ENCODE results near the gene DCDC2C.
A peak's percentile ranks its signal among the peaks of the same experiment; 100 is the strongest.

Gene DCDC2C

DNA sequence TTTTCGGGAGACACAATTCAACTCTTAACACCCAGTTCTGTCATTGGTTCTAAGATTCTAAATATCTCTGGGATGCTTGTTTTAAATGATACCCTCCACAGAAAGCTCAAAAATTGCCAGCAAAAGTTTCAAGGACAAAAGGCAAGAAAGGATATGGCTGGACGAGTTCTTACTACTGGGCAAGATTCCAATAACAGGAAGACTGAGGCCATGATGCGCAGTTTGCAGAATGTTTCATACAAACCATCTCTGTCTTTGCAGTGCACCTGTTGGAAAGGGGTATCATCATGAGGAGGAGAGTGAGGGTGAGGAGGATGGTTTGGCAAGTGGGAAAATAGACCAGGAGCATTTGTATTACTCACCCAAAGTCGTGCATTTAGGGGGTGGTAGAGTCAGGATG is 172.8 kb downstream of the DCDC2C start:
- no peaks in the 10 kb centered on the region for H3K9me3 ChIP-seq (ENCODE audit: insufficient read depth, low read length)
- no peak overlapping the region for H3K9ac ChIP-seq (ENCODE audit: low read length)
- no peak overlapping the region for H2AFZ ChIP-seq (ENCODE audit: low read depth, low read length)
- H3K79me2 ChIP-seq (ENCODE audit: low read length) = no peaks in the 10 kb centered on the region
- H3K4me1 ChIP-seq (ENCODE audit: low read length) = no peaks in the 10 kb centered on the region
- H3K36me3 ChIP-seq (replicated peaks; ENCODE audit: low read depth, low read length) = no peaks in the 10 kb centered on the region
- H3K27ac ChIP-seq (ENCODE audit: low read length) = no peak overlapping the region
- no peak for TF ChIP-seq EZH2phosphoT487 (IDR thresholded peaks at IDR 0.05; ENCODE audit: low read depth)
- TF ChIP-seq, protein P1, sequence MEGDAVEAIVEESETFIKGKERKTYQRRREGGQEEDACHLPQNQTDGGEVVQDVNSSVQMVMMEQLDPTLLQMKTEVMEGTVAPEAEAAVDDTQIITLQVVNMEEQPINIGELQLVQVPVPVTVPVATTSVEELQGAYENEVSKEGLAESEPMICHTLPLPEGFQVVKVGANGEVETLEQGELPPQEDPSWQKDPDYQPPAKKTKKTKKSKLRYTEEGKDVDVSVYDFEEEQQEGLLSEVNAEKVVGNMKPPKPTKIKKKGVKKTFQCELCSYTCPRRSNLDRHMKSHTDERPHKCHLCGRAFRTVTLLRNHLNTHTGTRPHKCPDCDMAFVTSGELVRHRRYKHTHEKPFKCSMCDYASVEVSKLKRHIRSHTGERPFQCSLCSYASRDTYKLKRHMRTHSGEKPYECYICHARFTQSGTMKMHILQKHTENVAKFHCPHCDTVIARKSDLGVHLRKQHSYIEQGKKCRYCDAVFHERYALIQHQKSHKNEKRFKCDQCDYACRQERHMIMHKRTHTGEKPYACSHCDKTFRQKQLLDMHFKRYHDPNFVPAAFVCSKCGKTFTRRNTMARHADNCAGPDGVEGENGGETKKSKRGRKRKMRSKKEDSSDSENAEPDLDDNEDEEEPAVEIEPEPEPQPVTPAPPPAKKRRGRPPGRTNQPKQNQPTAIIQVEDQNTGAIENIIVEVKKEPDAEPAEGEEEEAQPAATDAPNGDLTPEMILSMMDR (IDR thresholded peaks at IDR 0.05; ENCODE audit: low read depth, low read length) = no peak
- no peaks in the 10 kb centered on the region for H4K20me1 ChIP-seq (ENCODE audit: insufficient read depth, low read length)
- H3K4me3 ChIP-seq (ENCODE audit: low read length) = no peak overlapping the region
- no peak overlapping the region for H3K4me2 ChIP-seq (ENCODE audit: low read length)
- 0 out of 2 replicates have a peak, but pooled peaks cover 7% of the 10 kb centered on the region for H3K27me3 ChIP-seq (ENCODE audit: low read depth, low read length)

DNA sequence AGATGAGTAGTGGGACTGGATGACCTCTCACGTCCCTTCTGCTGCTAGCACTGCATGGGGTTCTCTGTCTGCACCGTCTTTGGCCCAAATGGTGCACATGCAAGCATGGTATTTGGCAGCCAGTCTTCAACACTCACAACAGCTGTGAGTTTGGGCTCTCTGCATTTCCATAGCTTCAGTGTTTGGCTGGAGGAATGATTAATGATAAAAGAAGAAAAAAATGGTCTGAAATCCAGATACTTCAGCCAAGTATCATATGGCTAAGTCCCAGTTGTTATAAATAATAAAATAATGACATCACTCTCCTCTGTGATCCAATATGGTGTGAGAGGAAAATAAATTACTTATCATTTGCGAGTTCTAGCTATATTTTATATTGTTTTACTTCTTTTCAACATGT is 173.3 kb downstream of the DCDC2C start:
- Histone ChIP-seq H2AFZ (ENCODE audit: low read depth, low read length) (no peak overlapping the region), H3K9ac (ENCODE audit: low read length) (no peak overlapping the region), H3K27ac (ENCODE audit: low read length) (no peak overlapping the region), H3K4me2 (ENCODE audit: low read length) (no peak overlapping the region), H3K4me1 (ENCODE audit: low read length) (no peaks in the 10 kb centered on the region), H4K20me1 (ENCODE audit: insufficient read depth, low read length) (no peaks in the 10 kb centered on the region), H3K79me2 (ENCODE audit: low read length) (no peaks in the 10 kb centered on the region), H3K36me3 (replicated peaks; ENCODE audit: low read depth, low read length) (no peaks in the 10 kb centered on the region), H3K9me3 (ENCODE audit: insufficient read depth, low read length) (no peaks in the 10 kb centered on the region), H3K27me3 (ENCODE audit: low read depth, low read length) (0 out of 2 replicates have a peak, but pooled peaks cover 7% of the 10 kb centered on the region), H3K4me3 (ENCODE audit: low read length) (no peak overlapping the region)
- no peak for TF ChIP-seq EZH2phosphoT487 (IDR thresholded peaks at IDR 0.05; ENCODE audit: low read depth)
- TF ChIP-seq, protein P1 (IDR thresholded peaks at IDR 0.05; ENCODE audit: low read depth, low read length) = no peak

DNA sequence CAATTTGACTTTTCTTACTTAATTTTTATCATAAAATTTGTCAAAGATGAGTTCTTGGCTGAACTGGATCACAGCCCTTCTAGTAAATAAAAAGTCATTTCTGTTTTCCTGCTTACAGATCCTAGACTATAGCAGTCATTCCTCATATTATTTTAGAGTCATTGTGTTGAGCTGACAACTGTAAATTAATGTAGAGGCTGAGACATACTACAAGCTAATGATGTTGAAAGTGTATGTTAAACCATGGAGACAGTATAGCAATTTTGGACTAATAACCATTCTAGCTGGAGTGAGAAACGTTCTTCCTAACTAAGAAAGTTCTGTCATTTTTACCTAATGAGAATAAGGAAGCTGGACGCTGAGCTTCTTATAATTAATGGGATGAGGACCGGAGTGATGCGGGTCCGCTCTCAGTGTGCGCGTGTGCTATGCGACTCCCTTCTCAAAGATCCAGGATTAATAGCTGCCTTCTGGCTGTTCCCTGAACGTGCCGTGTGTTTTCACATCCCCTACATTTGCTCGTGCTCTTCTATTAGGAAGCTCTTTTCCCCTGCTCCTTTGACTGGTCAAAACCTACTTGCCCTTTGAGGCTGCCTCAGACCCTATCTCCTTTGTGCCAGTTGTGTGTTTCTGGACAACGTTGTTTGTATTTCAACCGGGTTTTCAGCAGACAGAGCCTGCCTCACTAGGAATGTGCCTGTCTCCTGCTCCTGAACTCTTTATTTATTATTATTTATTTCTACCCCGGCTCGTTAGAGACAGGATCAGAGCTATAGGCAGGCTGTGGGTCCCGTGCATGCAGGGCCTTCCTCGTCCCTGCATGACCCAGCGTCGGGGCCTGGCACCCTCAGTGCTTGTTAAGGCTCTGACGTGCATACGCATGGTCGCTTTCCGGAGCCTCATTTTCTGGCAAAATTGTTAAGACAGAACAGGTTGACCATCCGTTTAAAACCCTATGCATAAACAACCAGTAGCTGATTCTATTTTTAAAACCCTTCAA is 182.6 kb downstream of the DCDC2C start:
- H2AFZ ChIP-seq (ENCODE audit: low read depth, low read length) = no peak overlapping the region
- H3K27me3 ChIP-seq (ENCODE audit: low read depth, low read length) = no peaks in the 10 kb centered on the region
- H3K4me3 ChIP-seq (ENCODE audit: low read length) = no peak overlapping the region
- no peaks in the 10 kb centered on the region for H3K9me3 ChIP-seq (ENCODE audit: insufficient read depth, low read length)
- H3K9ac ChIP-seq (ENCODE audit: low read length) = no peak overlapping the region
- peaks cover 12% of the 10 kb centered on the region for H3K4me1 ChIP-seq (ENCODE audit: low read length)
- no peaks in the 10 kb centered on the region for H3K36me3 ChIP-seq (replicated peaks; ENCODE audit: low read depth, low read length)
- H4K20me1 ChIP-seq (ENCODE audit: insufficient read depth, low read length) = no peaks in the 10 kb centered on the region
- TF ChIP-seq, protein P1 (IDR thresholded peaks at IDR 0.05; ENCODE audit: low read depth, low read length) = no peak
- TF ChIP-seq EZH2phosphoT487 (IDR thresholded peaks at IDR 0.05; ENCODE audit: low read depth) = no peak
- H3K27ac ChIP-seq (ENCODE audit: low read length) = peak overlapping the region; percentile 42
- H3K4me2 ChIP-seq (ENCODE audit: low read length) = peak overlapping the region; percentile 5; the same call in 1 of the 2 replicates
- no peaks in the 10 kb centered on the region for H3K79me2 ChIP-seq (ENCODE audit: low read length)

DNA sequence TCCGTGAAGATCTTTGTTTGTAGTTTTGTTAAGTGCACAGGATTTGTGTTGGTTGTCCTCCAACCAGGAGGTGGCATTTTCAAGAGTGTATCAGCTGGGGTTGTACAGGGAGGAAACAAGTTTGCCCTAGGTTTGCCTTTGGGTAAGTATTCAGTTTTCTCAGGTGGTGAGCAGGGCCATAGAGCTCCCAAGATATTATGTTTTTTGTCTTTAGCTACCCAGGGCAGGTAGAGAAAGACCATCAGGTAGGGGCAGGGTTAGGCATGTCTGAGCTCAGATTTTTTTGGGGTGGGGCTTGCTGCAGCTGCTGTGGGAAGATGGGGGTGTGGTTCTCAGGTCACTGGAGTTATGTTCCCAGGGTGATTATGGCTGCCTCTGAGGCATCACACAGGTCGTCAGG is 191.6 kb downstream of the DCDC2C start:
- no peaks in the 10 kb centered on the region for H3K4me1 ChIP-seq (ENCODE audit: low read length)
- no peak overlapping the region for H3K4me3 ChIP-seq (ENCODE audit: low read length)
- H3K27ac ChIP-seq (ENCODE audit: low read length) = no peak overlapping the region
- no peak overlapping the region for H2AFZ ChIP-seq (ENCODE audit: low read depth, low read length)
- H3K79me2 ChIP-seq (ENCODE audit: low read length) = no peaks in the 10 kb centered on the region
- TF ChIP-seq, protein P1 (IDR thresholded peaks at IDR 0.05; ENCODE audit: low read depth, low read length) = no peak
- no peaks in the 10 kb centered on the region for H3K36me3 ChIP-seq (replicated peaks; ENCODE audit: low read depth, low read length)
- H3K4me2 ChIP-seq (ENCODE audit: low read length) = no peak overlapping the region
- H4K20me1 ChIP-seq (ENCODE audit: insufficient read depth, low read length) = no peaks in the 10 kb centered on the region
- no peak overlapping the region for H3K9ac ChIP-seq (ENCODE audit: low read length)
- no peaks in the 10 kb centered on the region for H3K27me3 ChIP-seq (ENCODE audit: low read depth, low read length)
- no peaks in the 10 kb centered on the region for H3K9me3 ChIP-seq (ENCODE audit: insufficient read depth, low read length)
